ENCODE measurements around the gene SMYD4.
"Not testable (repeated sequence)": the region's sequence is repeated elsewhere in the genome, so short reads cannot be mapped to it uniquely, and the experiment has no call there.

The SMYD4 gene

GRCh38 chr17:1779571-1780131 is 50.1 kb downstream of the SMYD4 start:
- no peak for DNase-seq

- no peak for DNase-seq
Observed at GRCh38 chr17:1776857-1777256, 52.8 kb downstream of the SMYD4 start.

- no peak for DNase-seq
Observed at GRCh38 chr17:1776328-1776727, 53.4 kb downstream of the SMYD4 start.

- no peak for DNase-seq
Observed at GRCh38 chr17:1774390-1775176, 55.1 kb downstream of the SMYD4 start.

- no peak for DNase-seq
Observed at GRCh38 chr17:1773696-1774181, 56.0 kb downstream of the SMYD4 start.

GRCh38 chr17:1773000-1773695 is 56.6 kb downstream of the SMYD4 start:
- DNase-seq, result not testable (repeated sequence)

GRCh38 chr17:1769822-1770477 is 59.8 kb downstream of the SMYD4 start:
- no peak for DNase-seq

GRCh38 chr17:1767358-1767757 is 62.3 kb downstream of the SMYD4 start:
- no peak for DNase-seq

- DNase-seq, result no peak
Observed at GRCh38 chr17:1766382-1767135, 63.1 kb downstream of the SMYD4 start.

GRCh38 chr17:1765576-1765975 is 64.1 kb downstream of the SMYD4 start:
- no peak for DNase-seq

- not testable (repeated sequence) for DNase-seq
Observed at GRCh38 chr17:1764705-1765104, 65.0 kb downstream of the SMYD4 start.

GRCh38 chr17:1764284-1764683 is 65.4 kb downstream of the SMYD4 start:
- DNase-seq, result no peak

GRCh38 chr17:1762901-1763898 is 66.5 kb downstream of the SMYD4 start:
- DNase-seq, result no peak

- no peak for DNase-seq
Observed at GRCh38 chr17:1762233-1762900, 67.3 kb downstream of the SMYD4 start.

- DNase-seq, result no peak
Observed at GRCh38 chr17:1759529-1759928, 70.2 kb downstream of the SMYD4 start.

- no peak for DNase-seq
Observed at GRCh38 chr17:1758807-1759206, 70.9 kb downstream of the SMYD4 start.

- DNase-seq, result no peak
Observed at GRCh38 chr17:1755827-1756262, 73.9 kb downstream of the SMYD4 start.

GRCh38 chr17:1755252-1755826 is 74.4 kb downstream of the SMYD4 start:
- no peak for DNase-seq

GRCh38 chr17:1754430-1755112 is 75.1 kb downstream of the SMYD4 start:
- DNase-seq, result no peak

All from NCI-H1436 (cell line).